A673 (cell line): ENCODE results near the gene CAMSAP3.

Source experiments
- EZH2 ChIP-seq: fragments of 200-600 bp; sonication (generic); IDR thresholded peaks from 2 replicates; pipeline ENCODE4 v1.6.1; 2017; ENCODE audit warnings: borderline replicate concordance, low read depth, mild to moderate bottlenecking, mixed read lengths, antibody characterized with exemption, low read length; ENCODE audit not compliant: poor library complexity, severe bottlenecking
- TF ChIP-seq, protein P1 (sequence below): fragments of 300-800, 200-600 bp; sonication (generic); conservative IDR thresholded peaks from 2 replicates; pipeline ENCODE4 v1.5.1; 2017; ENCODE audit warnings: low read depth, mild to moderate bottlenecking, antibody characterized with exemption, low read length, moderate library complexity, mixed read lengths

DNA sequence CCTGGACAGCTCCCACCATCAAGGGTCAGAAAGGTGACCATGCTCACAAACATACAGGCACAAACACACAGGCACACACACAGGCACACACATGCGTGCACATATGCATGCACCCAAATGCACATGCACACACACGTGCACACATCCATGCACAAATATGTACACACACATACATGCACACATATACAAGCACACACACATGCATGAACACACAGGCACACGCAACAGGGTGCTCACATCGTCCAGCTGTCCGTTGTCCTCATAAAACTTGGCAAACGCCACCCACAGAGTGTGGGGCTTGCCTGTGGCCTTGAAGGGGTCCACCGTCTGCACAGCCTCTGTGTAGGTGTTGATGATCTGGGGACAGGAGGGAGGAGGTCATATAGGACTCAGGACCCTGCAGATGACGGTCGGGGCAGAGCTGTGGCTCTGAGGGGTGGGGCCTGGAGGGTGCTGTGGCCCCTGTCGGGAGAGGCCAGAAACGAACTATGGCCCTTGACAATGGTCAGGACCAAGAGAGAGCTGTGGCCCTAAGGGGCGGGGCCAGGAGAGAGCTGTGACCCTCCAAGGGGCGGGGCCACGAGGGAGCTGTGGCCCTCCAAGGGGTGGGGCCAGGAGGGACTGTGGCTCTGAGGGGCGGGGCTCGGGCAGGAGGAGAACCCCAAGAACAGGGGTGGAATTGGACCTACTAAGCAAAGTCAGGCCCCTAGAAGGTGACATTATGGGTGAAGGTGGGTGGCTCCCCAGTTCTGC is 27.4 kb downstream of the CAMSAP3 start:
- TF ChIP-seq, protein P1, sequence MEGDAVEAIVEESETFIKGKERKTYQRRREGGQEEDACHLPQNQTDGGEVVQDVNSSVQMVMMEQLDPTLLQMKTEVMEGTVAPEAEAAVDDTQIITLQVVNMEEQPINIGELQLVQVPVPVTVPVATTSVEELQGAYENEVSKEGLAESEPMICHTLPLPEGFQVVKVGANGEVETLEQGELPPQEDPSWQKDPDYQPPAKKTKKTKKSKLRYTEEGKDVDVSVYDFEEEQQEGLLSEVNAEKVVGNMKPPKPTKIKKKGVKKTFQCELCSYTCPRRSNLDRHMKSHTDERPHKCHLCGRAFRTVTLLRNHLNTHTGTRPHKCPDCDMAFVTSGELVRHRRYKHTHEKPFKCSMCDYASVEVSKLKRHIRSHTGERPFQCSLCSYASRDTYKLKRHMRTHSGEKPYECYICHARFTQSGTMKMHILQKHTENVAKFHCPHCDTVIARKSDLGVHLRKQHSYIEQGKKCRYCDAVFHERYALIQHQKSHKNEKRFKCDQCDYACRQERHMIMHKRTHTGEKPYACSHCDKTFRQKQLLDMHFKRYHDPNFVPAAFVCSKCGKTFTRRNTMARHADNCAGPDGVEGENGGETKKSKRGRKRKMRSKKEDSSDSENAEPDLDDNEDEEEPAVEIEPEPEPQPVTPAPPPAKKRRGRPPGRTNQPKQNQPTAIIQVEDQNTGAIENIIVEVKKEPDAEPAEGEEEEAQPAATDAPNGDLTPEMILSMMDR = no peak
- TF ChIP-seq EZH2 = no peak
